DMS153 treated with DMSO at 0.1 percent for 48 hours (cell line): ENCODE measurements around the gene OR4K5.
"Not testable (repeated sequence)": the region's sequence is repeated elsewhere in the genome, so short reads cannot be mapped to it uniquely, and the experiment has no call there.

ENCODE experiments used
- DNase-seq: peaks from one replicate; lab custom pipeline; 2025; ENCODE audit not compliant: unreplicated experiment; lab: John Stamatoyannopoulos, UW

OR4K5 gene, protein sequence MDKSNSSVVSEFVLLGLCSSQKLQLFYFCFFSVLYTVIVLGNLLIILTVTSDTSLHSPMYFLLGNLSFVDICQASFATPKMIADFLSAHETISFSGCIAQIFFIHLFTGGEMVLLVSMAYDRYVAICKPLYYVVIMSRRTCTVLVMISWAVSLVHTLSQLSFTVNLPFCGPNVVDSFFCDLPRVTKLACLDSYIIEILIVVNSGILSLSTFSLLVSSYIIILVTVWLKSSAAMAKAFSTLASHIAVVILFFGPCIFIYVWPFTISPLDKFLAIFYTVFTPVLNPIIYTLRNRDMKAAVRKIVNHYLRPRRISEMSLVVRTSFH

DNA sequence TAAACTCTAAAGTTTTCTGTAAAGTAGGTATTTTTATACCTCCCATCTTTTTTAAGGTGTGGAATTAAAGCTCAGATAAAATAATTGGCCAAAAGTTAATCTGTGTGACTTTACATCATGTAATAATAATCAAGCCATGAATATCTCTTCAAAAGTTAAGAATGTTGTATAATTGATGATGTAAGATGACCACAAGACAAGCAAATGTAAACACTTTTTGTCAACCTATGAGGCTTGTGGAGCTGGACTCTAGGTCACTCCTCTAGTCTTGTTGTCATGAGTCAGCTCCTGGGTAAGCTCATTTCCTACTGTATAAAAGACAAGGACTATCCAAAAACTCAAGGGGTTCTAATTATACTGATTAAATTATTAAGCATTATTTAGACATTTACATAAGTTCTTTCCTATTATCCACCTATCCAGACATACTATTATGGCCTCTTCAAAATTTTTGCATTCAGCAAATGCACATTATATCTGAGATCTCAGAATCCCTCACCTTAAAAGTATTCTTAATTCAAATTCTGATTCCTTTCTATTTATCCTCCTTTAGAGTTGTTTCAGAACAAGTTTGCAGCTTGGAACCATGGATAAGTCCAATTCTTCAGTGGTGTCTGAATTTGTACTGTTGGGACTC lies at the start of gene OR4K5:
OR4K5 (plus strand) TSS at position 587 of the 637 bp plus-strand sequence; CDS start at position 587, 0 bp downstream.
- DNase-seq = no peak

DNA sequence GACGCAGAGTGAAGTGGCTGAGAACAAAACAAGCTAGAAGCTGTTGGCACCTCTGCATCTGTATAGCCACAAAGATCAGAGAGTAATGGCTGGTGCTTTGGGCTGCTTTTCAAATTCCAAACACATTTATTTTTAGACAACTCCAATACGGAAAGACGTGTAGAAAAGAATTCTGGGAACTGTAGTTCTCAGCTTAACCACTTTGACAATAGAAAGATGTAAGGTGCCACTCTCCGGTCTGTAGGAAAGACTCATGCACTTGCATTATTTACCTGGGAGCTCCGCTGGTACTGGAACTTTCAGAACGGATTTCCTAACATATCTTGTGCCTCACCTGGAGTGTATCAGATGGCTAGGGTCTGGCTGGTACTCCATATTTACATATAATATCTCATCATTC lies 47.2 kb upstream of the OR4K5 start:
- DNase-seq = peak; percentile 6

DNA sequence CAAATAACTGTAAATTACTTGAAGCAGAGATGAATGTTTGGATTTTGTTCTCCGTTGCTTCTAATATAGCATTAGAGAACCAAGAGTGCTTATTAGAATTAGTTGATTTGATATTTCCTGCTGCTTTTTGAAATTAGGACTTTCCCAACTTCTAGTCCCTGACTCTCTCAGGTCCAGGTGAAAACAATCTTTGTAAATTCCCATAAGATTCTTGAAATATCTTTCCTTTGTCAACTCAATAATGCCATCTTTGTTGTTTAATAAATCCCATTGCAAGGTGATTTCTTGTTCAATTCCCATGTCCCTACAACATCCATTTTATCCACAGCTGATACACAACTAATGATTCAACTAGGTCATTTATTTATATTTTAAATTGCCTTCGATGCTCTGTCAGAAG lies 45.6 kb upstream of the OR4K5 start, which contains the start of gene OR4K2:
OR4K2 (plus strand) TSS at position 301 of the 400 bp plus-strand sequence. CDS start 1,126 bp downstream, outside the sequence.
- DNase-seq = no peak

DNA sequence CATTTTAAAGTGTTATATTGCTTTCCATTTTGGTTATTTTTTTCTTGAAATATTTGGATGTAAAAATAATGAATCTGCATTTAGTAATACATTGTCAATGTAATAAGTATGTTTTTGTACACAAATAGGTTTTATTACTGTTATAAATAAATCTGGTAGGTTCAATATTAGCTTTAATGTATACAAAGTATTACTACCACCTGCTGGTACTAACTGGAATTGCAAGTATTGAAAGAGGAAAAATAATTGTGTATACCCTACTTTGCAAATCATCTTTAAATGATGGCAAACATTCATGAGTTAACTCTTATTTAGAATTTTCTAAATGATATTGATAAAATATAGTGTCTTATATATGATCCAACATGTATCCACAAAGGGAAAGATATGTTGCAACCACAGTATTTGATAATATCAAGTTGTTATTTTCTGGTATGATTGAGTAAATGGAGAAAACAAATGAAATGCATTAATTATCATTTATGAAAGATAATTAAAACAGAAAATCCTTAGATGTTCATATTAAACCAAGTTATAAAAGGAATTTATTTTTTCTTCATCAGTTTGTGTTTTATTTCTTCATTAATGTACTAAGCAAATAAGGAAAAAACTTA lies 42.3 kb upstream of the OR4K5 start:
- DNase-seq = no peak

DNA sequence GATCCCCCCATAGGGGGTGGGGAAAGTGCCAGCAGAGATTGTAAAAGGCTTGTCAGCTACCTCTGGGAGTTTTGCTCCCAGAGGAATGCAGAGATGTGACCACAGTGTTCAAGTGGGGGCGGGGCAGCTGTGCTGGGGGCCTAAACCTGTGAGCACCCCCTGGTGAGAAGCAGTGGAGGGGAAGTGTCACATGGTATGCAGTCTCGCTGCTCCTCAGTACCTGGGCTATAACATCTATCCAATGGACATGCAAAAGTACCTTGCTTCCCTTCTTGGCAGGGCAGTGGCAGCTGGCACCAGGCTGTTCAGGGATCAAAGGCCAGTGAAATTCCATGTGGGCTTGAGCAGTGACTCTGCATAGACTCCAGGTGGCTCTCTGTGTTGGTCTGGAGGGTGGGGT lies 25.1 kb upstream of the OR4K5 start:
- DNase-seq = no peak

DNA sequence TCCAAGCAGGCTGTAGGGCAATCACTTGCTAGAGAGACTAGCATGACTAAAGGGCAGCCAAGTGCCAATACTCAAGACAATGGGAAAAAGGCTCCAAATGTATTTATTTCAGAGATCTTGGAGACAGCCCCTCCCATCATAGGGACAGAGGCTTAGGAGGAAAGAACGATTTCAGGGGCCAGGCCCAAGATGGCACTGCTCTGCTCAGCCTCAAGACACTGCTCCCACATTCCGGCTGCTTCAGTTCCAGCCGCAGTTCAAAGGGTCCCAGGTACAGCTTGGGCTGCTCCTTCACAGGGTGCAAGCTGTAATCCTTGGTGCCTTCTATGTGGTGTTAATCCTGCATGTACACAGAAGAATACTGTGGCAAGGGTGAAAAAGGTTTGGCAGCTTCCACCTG lies 19.4 kb upstream of the OR4K5 start:
- DNase-seq = no peak

DNA sequence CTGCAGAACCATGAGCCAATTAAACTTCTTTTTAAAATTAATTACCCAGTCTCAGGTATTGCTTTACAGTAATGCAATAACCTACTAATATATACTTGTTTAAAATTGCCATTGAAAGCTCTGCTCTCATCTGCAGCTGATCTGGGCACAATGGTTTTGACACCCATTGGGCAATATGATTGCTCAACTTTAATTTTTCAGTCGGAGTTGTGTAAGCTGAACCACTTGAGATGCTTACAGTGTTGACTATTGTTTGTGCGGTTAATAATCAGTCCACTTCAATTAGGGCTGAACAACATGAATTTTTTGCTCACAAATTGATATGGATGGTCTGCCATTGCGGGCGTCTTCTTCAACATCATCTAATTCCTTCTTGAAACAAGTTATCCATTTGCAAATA lies 18.0 kb upstream of the OR4K5 start:
- no peak for DNase-seq

DNA sequence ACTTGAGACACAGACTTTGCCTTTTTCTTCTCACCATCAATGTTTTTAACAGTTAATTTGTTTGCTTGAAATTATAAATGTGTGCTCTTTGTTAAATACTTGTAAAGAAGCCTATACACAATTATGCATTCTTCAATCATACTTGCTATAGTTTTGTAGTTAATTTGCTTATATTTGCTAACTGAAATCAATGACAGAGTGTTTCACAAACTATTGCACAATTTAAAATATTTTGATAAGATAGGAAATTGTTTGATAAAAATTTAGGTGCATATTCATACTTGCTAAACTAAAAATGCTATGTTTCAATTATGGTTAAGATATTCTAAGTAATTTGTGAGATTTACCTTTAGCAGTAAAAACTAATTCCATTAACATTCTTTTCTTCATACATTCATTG lies 13.7 kb upstream of the OR4K5 start:
- DNase-seq = no peak

DNA sequence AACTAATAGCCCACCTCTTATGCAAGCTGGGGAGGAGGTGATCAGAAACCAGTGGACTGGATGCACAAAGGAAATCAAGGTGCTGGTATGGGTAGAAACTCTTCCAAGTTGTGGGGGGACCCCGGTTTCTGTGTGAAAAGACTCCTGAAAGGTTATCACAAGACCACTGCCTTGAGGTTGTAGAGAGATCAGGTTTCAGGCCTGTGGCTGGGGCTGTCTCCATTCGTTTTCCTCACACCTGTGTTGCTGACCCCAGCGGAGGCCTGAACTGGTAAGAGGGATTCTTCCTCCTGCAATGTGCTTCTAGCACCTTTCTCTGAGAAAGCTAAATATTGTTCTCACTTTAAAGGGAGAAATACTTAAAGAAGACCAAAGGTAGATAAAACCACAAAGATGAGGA lies 9.3 kb upstream of the OR4K5 start:
- no peak for DNase-seq

DNA sequence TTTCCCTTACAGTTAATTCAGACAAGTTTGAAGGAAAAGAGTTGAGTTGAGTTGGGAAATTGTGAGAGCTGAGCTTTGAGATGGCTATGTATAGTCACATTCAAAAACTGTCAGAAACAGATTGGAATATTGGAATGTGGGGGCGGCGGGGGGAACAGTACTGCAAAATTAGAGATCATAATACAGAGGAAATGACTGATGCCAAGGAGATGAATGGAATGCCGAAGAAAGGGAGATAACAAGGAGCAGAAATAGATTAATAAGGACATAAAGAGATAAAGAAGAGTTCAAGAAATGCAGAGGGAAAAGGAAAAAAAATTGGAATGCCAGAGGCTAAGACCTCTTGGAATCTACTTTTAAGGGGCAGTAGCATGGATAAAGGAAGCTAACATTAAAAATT lies 3.2 kb upstream of the OR4K5 start:
- DNase-seq = no peak

DNA sequence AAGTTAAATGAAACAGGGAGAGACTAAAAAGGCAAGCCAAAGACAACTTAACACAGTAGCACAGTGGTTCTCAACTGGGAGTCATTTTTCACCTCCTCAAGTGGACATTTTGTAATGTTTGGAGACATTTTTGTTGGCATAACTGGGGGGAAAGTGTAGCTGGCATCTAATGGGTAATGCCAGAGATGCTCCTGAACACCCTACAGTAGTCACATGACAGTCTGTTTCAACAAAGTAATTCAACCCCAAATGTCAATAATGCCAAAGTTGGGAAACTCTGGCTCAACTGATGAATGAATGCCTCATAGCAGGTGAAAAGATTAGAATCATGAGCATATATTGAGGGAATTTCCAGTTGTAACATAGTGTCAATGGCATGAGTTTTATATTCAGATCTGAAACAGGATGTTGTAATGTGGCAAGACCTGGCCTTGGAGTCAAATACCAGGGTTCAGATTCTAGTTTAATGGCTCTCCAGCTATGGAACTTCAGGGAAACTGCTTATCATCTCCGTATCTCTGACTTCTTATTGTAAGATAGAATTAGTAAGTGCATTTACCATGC lies 2.4 kb upstream of the OR4K5 start:
- no peak for DNase-seq

DNA sequence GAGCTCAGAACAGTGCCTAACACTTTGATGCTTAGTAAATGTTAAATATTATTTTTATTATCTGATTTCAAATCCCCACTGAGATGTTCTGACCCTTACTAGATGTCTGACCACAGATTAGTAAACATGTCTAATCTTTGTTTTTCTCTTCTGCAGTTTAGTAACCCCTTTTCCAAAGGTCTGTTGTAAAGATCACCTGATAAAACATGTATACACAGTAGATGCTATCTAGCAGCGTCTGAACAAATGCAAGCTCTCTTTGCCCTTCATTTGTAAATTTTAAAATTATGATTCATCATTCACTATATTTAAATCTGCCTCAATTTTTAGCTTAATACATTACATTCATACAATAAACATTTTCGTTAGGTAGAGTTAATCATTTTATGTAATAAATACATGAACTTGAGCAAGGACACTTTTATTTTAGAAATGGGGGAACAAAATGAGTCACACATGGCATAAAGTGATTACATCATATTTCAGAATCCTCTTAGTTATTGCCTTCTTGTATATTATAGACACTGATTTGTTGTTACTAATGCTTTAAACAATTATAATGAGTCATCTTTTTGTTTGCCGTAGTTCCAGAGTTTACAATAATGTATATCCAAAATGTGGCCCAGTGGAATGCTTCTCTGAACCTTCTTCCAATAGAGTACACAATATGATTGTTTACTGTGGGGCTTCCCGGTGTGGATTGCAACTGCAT lies 1.7 kb upstream of the OR4K5 start:
- no peak for DNase-seq

DNA sequence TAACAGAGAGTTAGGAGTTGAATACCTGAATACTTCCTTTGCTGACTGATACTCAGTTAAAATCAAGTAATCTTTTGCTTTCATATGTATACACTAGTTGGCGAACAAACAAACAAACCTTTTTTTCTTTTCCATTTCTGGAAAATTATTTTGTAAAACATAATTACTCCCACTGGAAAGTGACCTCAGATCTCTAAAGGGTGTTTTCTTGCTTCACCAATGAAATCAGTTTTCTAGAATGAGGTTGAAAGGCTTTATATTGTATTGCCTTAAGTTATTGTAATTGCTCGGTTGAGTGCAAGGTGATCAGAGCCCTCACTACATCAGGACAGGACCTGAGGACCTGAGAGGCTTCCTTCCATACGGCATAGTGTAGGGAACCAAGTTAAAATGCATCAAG lies 10.2 kb downstream of the OR4K5 start, which contains the start of gene OR4K1:
OR4K1 (plus strand) TSS at position 301 of the 400 bp plus-strand sequence. CDS start 4,750 bp downstream, outside the sequence.
- DNase-seq = no peak

DNA sequence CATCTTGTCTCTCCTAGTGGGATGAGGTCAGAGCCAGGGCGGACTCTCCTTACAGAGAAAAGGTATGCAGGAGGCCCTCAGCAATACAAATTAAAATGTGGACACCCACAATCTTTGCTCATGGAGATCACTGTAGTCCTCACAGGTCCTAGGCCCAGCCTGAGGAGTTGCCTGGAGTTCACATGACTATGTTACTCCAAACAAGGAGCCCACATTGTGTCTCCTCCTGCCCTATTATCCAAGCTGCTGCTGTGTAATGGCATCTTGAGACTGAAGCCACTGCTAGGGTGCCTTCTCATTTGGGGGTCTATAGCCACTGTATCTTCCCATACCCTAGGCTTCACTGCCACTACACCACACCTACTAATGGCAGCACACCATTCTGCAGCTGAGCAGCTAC lies 21.3 kb downstream of the OR4K5 start:
- no peak for DNase-seq

DNA sequence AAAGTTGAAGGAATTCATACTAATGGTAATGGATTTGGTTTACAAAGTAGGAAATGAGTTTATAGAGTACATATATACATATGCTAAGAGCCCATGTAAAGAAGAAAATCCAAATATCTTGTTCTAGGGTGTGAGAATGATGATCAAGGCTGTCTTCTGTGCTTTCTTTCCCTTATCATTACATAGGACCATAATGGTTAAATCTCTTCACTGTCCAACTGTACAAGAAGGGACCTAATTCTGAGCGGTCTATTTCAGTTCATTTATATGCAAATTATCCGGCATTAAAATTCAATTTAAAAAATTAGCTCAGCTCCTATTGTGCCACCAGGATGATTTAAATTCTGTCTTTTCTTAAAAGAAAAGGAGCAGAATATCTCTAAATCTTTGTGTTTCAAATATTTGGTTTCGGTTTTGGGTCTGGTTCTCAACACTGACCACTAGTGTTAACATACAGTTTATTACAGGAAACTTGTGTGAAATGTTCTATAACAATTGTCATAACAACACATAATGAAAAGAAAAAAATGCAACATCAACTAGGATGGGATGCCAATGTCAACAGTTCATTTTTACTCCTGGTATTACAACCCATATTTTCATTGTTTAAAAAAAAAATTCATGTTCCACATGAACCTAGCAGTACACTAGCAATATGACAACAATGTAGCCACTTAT lies 27.1 kb downstream of the OR4K5 start:
- peak; percentile 11 for DNase-seq

DNA sequence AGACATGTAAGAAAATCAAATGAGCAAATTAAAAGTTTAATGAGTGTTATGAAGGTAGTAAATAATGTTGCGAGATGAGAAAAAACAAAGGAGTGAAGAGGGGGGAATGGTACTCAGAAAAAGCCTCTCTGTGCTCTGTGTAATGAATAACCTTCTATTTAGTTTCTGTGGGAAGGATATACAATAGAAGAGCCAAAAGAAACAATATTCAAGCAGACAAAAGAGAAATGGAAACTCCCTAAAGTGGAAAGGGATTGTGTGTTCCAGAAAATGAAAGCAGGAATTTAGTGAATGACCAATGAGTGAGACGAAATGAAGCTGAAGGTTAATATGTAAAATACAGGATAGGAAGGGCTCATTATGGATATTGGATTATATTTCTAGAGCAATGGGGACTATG lies 28.8 kb downstream of the OR4K5 start:
- no peak for DNase-seq

DNA sequence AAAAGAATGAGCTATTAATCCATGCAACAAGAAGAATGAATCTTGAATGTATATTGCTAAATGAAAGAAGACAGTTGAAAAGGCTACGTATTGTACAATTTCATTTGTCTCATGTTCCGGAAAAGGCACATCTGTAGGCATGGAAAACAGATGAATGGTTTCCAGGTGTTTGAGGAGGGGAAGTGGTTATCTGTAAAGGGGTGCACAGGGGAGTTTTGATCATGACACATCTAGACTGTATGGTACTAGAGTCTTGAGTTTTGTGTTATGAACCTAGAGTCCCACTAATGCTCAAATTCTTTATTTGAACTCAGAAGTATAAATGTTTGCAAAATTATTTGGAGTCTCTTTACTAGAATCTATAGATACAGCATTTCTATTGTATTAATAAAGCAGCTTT lies 49.3 kb downstream of the OR4K5 start:
- DNase-seq = not testable (repeated sequence)
